HG02840 (cell line): ENCODE results near the gene FGFR3.

Source experiments
- ATAC-seq: cut with Tn5 transposase; IDR thresholded peaks from one replicate; pipeline ENCODE4 v1.9.1; 2021; ENCODE audit warnings: mild to moderate bottlenecking, moderate library complexity, moderate number of reproducible peaks; ENCODE audit not compliant: unreplicated experiment, low FRiP score

FGFR3 gene

GRCh38 chr4:1785592-1785991 lies 7.5 kb upstream of the FGFR3 start:
- ATAC-seq = no peak

GRCh38 chr4:1786544-1787362 lies 6.3 kb upstream of the FGFR3 start:
- no peak for ATAC-seq

GRCh38 chr4:1787411-1788077 lies 5.5 kb upstream of the FGFR3 start:
- ATAC-seq = no peak

GRCh38 chr4:1788254-1788973 lies 4.7 kb upstream of the FGFR3 start:
- ATAC-seq = no peak

- ATAC-seq = no peak
Observed at GRCh38 chr4:1789552-1789951, 3.5 kb upstream of the FGFR3 start.

GRCh38 chr4:1790005-1790404 lies 3.1 kb upstream of the FGFR3 start:
- no peak for ATAC-seq

GRCh38 chr4:1792158-1792831 lies 798 bp upstream of the FGFR3 start:
- ATAC-seq = no peak

- no peak for ATAC-seq
Observed at GRCh38 chr4:1793496-1793840, 375 bp downstream of the FGFR3 start.

- ATAC-seq = no peak
Observed at GRCh38 chr4:1793940-1794808, 1.1 kb downstream of the FGFR3 start.

GRCh38 chr4:1794809-1795298 lies 1.8 kb downstream of the FGFR3 start:
- no peak for ATAC-seq

- ATAC-seq = no peak
Observed at GRCh38 chr4:1795299-1796195, 2.5 kb downstream of the FGFR3 start.

GRCh38 chr4:1796486-1797204 lies 3.6 kb downstream of the FGFR3 start:
- no peak for ATAC-seq

- no peak for ATAC-seq
Observed at GRCh38 chr4:1797298-1797860, 4.3 kb downstream of the FGFR3 start.

GRCh38 chr4:1797861-1798579 lies 4.9 kb downstream of the FGFR3 start:
- ATAC-seq = no peak

GRCh38 chr4:1798580-1799386 lies 5.7 kb downstream of the FGFR3 start:
- no peak for ATAC-seq
